AG10803 (cell line): Measurements from ENCODE around the gene LY86.

ENCODE experiments used
- DNase-seq: peaks from one replicate; pipeline ENCODE4 v3.0.0; 2010; ENCODE audit warnings: low read depth
- H3K4me3 ChIP-seq: 2 replicates; pipeline ENCODE4 v1.5.1; 2011; ENCODE audit warnings: mild to moderate bottlenecking, low read length, control low read depth
- TF ChIP-seq, protein P1 (sequence below): conservative IDR thresholded peaks from 2 replicates; pipeline ENCODE4 v1.5.1; 2011; ENCODE audit warnings: mild to moderate bottlenecking, low read length, control low read depth, inconsistent platforms

Gene LY86

DNA sequence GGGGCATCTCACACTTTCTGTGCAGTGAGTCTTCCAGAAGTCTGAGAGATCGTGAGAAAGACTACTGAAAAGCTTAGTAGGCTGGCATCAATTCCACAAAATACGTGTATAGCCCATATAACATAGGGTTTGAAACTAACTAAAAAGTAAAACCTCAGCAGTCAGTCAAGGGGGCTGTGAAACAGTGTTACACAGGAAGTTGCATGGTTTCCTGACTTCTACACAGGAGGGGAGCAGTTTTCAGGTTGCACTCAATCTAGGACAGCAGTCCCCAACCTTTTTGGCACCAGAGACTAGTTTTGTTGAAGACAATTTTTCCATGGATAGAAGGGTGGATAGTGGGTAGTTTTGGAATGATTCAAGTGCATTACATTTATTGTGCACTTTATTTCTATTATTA, 4.7 kb upstream of the LY86 start:
- TF ChIP-seq, protein P1, sequence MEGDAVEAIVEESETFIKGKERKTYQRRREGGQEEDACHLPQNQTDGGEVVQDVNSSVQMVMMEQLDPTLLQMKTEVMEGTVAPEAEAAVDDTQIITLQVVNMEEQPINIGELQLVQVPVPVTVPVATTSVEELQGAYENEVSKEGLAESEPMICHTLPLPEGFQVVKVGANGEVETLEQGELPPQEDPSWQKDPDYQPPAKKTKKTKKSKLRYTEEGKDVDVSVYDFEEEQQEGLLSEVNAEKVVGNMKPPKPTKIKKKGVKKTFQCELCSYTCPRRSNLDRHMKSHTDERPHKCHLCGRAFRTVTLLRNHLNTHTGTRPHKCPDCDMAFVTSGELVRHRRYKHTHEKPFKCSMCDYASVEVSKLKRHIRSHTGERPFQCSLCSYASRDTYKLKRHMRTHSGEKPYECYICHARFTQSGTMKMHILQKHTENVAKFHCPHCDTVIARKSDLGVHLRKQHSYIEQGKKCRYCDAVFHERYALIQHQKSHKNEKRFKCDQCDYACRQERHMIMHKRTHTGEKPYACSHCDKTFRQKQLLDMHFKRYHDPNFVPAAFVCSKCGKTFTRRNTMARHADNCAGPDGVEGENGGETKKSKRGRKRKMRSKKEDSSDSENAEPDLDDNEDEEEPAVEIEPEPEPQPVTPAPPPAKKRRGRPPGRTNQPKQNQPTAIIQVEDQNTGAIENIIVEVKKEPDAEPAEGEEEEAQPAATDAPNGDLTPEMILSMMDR = no peak
- DNase-seq = no peak
- H3K4me3 ChIP-seq = no peak overlapping the region

DNA sequence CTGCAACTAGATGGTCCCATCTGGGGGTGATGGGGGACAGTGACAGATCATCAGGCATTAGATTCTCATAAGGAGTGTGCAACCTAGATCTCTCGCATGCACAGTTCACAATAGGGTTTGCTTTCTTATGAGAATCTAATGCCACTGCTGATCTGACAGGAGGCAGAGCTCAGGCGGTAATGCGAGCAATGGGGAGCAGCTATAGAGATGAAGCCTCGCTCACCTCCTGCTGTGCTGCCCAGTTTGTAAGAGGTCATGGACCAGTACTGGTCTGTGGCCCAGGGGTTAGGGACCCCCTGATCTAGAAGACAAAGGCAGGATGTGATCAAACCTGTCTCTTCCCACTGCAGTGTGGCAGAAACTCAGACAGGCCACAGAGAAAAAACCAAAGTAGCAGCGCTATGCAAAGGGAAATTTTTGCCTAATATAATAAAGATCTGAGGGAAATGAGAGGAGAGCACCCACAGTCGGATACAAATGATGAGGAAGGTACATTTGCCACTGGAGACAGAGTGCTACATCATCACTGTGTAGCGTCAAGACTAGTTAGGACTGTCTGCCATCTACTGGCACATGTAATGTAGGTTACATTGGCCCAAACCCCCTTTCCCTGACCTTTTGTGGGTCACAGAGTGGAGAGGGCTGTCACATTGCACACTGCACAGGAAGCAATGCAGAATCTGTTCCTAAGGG, 4.1 kb upstream of the LY86 start:
- no peak overlapping the region for H3K4me3 ChIP-seq
- DNase-seq = no peak
- TF ChIP-seq, protein P1 = no peak

DNA sequence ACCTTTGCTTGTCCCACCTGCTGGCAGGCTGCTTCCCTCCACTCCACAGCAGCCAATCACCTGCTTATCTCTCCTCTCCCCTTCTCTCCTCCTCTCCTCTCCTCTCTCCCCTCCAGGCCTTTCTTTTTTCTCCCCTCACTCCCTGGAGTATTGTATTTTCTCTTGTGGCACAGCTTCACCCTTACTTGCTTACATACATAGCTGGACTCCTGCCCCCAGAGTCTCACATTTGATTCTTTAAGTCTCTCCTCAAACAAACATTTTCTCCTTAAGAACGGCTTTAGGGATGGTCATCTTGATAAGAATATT, 3.6 kb upstream of the LY86 start:
- no peak overlapping the region for H3K4me3 ChIP-seq
- DNase-seq = no peak
- TF ChIP-seq, protein P1 = no peak

DNA sequence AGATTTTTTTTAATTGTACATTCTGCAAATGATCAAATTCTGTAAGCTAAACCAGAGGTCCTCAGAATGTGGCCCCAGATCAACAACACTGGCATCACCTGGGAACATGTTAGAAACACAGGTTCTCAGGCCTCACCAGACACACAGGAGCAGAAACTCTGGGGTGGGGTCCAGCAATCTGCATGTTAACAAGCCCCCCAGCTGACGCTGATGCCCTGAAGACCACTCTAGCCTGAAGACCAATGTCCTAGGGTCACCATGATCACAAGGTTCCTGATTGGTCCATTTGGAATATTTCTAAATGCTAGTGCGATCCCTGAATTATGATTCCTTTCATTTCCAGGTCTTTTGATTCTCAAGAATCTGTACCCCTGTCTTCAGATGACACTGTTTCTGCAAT, 2.4 kb upstream of the LY86 start:
- no peak for DNase-seq
- TF ChIP-seq, protein P1 = no peak
- H3K4me3 ChIP-seq = no peak overlapping the region

DNA sequence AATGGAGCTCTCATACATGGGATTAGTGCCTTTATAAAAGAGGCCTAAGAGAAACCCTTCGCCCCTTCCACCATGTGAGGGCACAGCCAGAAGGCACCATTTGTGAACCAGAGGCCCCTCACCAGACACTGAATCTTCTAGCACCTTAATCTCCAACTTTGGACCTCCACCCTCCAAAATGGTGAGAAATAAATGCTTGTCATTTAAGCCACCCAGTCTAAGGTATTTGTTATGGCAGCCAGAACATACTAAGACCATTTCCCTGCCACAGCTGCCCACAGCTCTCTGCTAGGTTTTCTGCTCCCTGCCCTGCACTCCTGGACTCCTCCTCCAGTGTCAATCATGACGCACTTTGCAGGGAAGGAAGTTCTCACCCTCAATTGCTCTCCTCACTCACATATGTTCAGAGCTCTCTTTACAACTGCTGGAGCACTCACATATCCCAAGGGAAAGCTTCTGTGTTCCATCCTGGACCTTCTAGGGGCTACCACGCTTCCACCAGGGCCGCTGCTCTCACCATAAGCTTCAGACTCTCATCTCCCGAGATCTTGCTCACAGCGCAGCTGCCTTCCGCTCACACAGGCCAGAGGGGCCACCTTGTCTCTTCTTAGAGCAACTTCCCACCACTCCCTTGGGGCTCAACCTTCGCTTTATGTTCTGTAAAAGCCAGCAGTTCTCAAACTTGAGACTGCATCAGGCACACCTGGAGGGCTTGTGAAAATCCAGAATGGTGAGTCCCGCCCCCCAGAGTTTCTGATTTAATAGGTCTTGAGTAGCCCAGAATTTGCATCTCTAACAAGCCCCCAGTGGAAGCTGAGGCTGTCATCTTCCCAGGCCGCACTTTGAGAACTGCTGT, 1.6 kb upstream of the LY86 start:
- no peak overlapping the region for H3K4me3 ChIP-seq
- no peak for DNase-seq

DNA sequence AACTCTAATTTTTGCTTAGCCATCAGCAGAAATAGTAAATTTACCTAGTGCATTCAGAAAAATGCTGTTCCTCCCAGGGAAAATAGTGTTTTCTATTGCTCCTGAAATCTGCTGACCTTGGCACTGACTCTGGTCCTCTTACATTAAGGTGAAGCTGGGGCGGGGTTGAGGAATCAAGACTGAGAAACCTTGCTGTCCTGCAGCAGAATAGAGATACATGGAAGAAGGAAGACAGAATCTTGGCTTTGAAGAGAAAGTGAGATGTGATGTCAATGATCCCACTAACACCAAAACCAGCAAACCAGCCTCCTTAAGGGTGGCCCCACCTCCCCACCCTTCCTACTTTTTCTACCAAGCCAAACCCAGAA, 840 bp upstream of the LY86 start:
- no peak for DNase-seq
- H3K4me3 ChIP-seq = no peak overlapping the region
- TF ChIP-seq, protein P1 = no peak

More for the DNA sequence above, 1.6 kb upstream of the LY86 start:
- TF ChIP-seq, protein P1 = no peak

DNA sequence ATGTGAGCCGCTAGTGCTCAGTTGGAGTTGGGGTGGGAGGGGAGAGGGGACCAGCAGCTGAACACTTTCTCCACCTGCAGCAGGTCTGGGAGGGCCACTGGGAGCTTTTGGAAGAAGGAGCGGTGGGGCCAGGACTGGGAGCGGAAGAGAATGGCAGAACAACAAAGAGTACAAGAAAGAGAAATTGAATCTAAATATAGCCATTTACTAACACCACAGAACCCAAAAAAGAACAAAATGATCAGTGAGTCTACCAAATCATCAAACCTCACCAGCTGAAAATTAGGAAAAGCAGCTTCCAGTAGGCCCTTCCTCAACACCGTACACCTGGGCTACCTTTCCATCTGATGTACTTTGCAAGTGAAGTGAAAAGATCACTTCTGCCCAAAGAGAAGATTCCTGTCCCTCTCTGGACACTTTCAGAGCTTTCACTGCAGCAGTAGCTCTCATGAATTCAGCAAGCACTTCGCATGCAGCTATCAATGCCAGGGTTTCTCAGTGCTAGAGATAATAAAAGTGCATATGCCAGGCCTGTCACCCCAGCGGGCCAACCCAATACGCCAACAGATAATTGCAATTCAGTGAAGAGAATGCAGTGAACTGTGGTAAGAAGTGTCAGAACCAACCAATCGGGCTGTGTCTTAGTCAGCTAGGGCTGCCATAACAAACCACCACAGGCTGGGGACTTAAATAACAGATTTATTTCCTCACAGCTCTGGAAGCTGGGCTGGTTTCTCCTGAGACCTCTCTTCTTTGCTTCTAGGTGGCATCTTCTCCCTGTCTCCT, 597 bp downstream of the LY86 start:
- TF ChIP-seq, protein P1 = no peak

More for the DNA sequence above, 597 bp downstream of the LY86 start:
- H3K4me3 ChIP-seq = no peak overlapping the region
- DNase-seq = no peak
